ENCODE measurements around the gene SCARF1.

The SCARF1 gene

DNA sequence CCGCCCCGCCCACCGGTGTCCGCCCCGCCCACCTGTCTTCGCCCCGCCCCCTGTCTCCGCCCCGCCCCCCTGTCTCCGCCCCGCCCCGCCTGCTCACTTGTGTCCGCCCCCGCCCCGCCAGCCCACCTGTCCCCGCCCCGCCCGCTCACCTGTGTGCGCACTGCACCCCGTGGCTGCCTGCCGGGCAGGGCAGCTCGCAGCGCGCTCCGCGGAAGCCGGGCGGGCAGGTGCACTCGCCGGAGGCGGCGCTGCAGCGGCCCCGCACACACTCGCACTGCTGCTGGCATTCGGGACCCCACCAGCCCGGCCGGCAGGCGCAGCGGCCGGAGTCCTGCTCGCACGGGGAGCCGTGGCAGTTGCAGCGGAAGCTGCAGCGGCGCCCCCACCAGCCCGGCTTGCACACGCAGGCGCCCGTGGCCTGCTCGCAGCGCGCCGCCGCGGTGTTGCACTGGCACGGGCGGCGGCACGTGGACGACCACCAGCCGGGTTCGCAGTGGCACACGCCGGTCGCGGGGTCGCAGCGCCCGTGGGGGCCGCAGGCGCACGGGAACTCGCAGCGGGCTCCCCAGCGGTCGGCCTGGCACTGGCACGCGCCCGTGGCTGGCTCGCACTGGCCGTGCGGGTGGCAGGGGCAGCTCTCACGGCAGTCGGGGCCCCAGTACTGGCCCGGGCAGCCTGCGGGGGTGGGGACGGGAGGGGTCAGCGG is 2.1 kb downstream of the SCARF1 start (continued):
- TF ChIP-seq ZSCAN5A (tag by site-specific recombination; IDR thresholded peaks at IDR 0.05) = no peak
- TF ChIP-seq ZBTB20 (tag by site-specific recombination; IDR thresholded peaks at IDR 0.05) = 0 out of 2 replicates have a peak, but pooled peaks have one; percentile 2
- TF ChIP-seq HOXC10 (CRISPR knock-in tag; IDR thresholded peaks at IDR 0.05) = no peak
- TF ChIP-seq ZNF394 (tag by site-specific recombination; IDR thresholded peaks at IDR 0.05; ENCODE audit: borderline replicate concordance) = no peak
- TF ChIP-seq ZNF747 (tag by site-specific recombination; IDR thresholded peaks at IDR 0.05) = no peak
- 0 out of 2 replicates have a peak, but pooled peaks have one; percentile 25 for TF ChIP-seq OSR2 (tag by site-specific recombination; IDR thresholded peaks at IDR 0.05)
- no peak for TF ChIP-seq KLF17 (tag by site-specific recombination; IDR thresholded peaks at IDR 0.05)
- no peak for TF ChIP-seq ATF2 (tag by site-specific recombination; IDR thresholded peaks at IDR 0.05; ENCODE audit: low read depth)
- no peak for TF ChIP-seq GFI1B (tag by site-specific recombination; IDR thresholded peaks at IDR 0.05)
- TF ChIP-seq ZNF571 (tag by site-specific recombination; IDR thresholded peaks at IDR 0.05) = no peak
- TF ChIP-seq, protein P1, sequence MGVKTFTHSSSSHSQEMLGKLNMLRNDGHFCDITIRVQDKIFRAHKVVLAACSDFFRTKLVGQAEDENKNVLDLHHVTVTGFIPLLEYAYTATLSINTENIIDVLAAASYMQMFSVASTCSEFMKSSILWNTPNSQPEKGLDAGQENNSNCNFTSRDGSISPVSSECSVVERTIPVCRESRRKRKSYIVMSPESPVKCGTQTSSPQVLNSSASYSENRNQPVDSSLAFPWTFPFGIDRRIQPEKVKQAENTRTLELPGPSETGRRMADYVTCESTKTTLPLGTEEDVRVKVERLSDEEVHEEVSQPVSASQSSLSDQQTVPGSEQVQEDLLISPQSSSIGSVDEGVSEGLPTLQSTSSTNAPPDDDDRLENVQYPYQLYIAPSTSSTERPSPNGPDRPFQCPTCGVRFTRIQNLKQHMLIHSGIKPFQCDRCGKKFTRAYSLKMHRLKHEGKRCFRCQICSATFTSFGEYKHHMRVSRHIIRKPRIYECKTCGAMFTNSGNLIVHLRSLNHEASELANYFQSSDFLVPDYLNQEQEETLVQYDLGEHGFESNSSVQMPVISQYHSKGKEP (tag by site-specific recombination; IDR thresholded peaks at IDR 0.05) = peak; percentile 98
- TF ChIP-seq ZIC2 (tag by site-specific recombination; IDR thresholded peaks at IDR 0.05) = peak; percentile 39
- TF ChIP-seq ZBTB26 (tag by site-specific recombination; optimal IDR thresholded peaks at IDR 0.05) = peak; percentile 21
- TF ChIP-seq GLIS1 (tag by site-specific recombination; IDR thresholded peaks at IDR 0.05) = no peak
- TF ChIP-seq ZNF585B (tag by site-specific recombination; IDR thresholded peaks at IDR 0.05) = no peak
- no peak for TF ChIP-seq ZNF354C (tag by site-specific recombination; IDR thresholded peaks at IDR 0.05; ENCODE audit: borderline replicate concordance, low read depth)
- TF ChIP-seq ZNF169 (tag by site-specific recombination; IDR thresholded peaks at IDR 0.05) = no peak
- no peak for TF ChIP-seq ZNF223 (tag by site-specific recombination; IDR thresholded peaks at IDR 0.05)
- TF ChIP-seq ZNF621 (tag by site-specific recombination; IDR thresholded peaks at IDR 0.05) = no peak

DNA sequence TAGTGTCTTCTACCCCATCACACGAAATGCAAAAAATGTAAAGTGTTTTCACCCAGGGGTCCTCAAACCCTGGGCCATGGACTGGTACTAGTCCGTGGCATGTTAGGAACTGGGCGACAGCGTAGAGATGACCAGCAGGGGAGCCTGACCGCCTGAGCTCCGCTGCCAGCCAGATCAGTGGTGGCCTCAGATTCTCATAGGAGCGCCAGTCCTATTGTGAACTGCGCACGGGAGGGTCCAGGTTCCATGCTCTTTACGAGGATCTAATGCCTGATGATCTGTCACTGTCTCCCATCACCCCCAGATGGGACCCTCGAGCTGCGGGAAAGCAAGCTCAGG is 4.5 kb downstream of the SCARF1 start:
- POLR2A ChIA-PET = interaction anchor here (1.0 to 1.4 kb wide), 2 partner anchors 8 to 13 kb away, joined by 3 to 5 read pairs; partner anchors contain the start of gene SLC43A2
- CTCF ChIA-PET = interaction anchor here (0.6 to 1.1 kb wide), 4 partner anchors 12 to 414 kb away, joined by 3 to 6 read pairs (median 4); partner anchors contain the start of gene SLC43A2
- H3K36me3 ChIP-seq (ENCODE audit: control insufficient read depth in 2 of 2, insufficient read depth in 1 of 2, low read length in 2 of 2) = no peaks in the 10 kb centered on the region
- H3K27ac ChIP-seq (ENCODE audit: extremely low read depth, low read depth, low read length) = no peak overlapping the region
- TF ChIP-seq TRIM28 (IDR thresholded peaks at IDR 0.05; ENCODE audit: borderline replicate concordance, low read length) = no peak
- TF ChIP-seq ZNF221 (tag by site-specific recombination; IDR thresholded peaks at IDR 0.05; ENCODE audit: borderline replicate concordance) = no peak
- H3K9me3 ChIP-seq (ENCODE audit: control insufficient read depth, insufficient read depth, low read depth, low read length) = no peaks in the 10 kb centered on the region
- H3K4me3 ChIP-seq (ENCODE audit: low read depth, low read length) = no peak overlapping the region
- 0 out of 2 replicates have a peak, but pooled peaks cover 2% of the 10 kb centered on the region for H3K4me1 ChIP-seq (ENCODE audit: control insufficient read depth, insufficient read depth, low read length)
